Measurements from ENCODE around the gene VARS2.

Gene VARS2

GRCh38 chr6:30939473-30939872 lies 25.4 kb downstream of the VARS2 start:
- Histone ChIP-seq H3K36me3 (ENCODE audit: control insufficient read depth in 5 of 5, insufficient read depth in 5 of 5, low read length in 5 of 5) (no peaks in the 10 kb centered on the region), H3K4me3 (ENCODE audit: low read depth in 1 of 5, low read length in 5 of 5) (no peak overlapping the region), H3K4me1 (ENCODE audit: control insufficient read depth in 5 of 5, insufficient read depth in 5 of 5, low read length in 5 of 5) (peaks cover 0 to 8% (median 6%) of the 10 kb centered on the region in 5 donors), H3K27me3 (ENCODE audit: control insufficient read depth in 5 of 5, insufficient read depth in 4 of 5, low read length in 5 of 5) (peaks cover 0 to 34% (median 15%) of the 10 kb centered on the region in 5 donors), H3K27ac (ENCODE audit: low read depth, low read length) (no peak overlapping the region), H3K9ac (ENCODE audit: low read length in 5 of 5) (no peak overlapping the region), H3K9me3 (ENCODE audit: control insufficient read depth in 5 of 5, low read length in 5 of 5) (no peaks in the 10 kb centered on the region)

- Histone ChIP-seq H3K27me3 (ENCODE audit: control insufficient read depth in 5 of 5, insufficient read depth in 4 of 5, low read length in 5 of 5) (peaks cover 0 to 34% (median 15%) of the 10 kb centered on the region in 5 donors), H3K4me1 (ENCODE audit: control insufficient read depth in 5 of 5, insufficient read depth in 5 of 5, low read length in 5 of 5) (peaks cover 0 to 8% (median 6%) of the 10 kb centered on the region in 5 donors), H3K27ac (ENCODE audit: low read depth, low read length) (no peak within 1 kb of the TSS), H3K9me3 (ENCODE audit: control insufficient read depth in 5 of 5, low read length in 5 of 5) (no peaks in the 10 kb centered on the region), H3K36me3 (ENCODE audit: control insufficient read depth in 5 of 5, insufficient read depth in 5 of 5, low read length in 5 of 5) (no peaks in the 10 kb centered on the region), H3K9ac (ENCODE audit: low read length in 5 of 5) (no peak within 1 kb of the TSS), H3K4me3 (ENCODE audit: low read depth in 1 of 5, low read length in 5 of 5) (no peak within 1 kb of the TSS)
Measured at GRCh38 chr6:30940361-30940986, 26.4 kb downstream of the VARS2 start, which contains the start of gene MUCL3. Gene MUCL3, plus strand, starts transcription at chr6:30940973. Its CDS starts 27 bp downstream, at chr6:30941000.

DNA sequence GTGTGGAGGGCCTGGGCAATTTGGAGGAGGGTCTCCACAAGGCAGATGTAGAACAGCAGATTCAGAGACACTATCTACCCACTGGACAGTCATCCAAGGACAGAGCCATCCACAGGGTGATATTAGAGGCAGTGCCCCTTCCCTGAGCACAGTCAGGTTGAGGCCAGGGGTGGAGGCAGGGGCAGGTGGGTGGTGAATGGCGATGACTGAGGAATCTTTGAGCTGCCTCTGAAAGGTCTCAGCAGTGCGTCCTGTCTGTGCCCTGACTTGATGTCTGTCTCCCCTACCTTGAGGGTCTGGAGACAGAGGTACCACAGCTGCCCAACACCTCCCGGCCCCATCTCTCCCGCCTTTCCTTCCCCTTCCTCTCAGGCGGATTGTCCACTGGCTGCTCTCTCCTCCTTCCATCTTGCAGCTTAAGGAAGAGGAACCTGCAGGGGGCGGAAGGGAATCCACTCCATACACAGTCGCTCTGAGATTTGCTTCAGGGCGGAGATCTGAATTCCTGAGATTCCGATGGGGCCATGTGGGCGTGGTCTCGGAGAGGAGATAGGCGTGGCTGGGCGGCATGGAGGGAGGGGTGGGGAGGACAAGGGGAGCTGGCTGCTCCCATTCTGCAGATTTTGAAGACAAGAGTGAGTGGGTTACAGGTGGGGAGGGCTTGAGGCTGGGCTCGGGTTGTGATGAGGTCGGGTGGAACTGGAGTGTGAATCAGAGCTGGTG lies 28.5 kb downstream of the VARS2 start:
- Histone ChIP-seq H3K9me3 (ENCODE audit: control insufficient read depth in 5 of 5, low read length in 5 of 5) (no peaks in the 10 kb centered on the region), H3K4me3 (ENCODE audit: low read depth in 1 of 5, low read length in 5 of 5) (peak overlapping the region in 1 of 5 donors; percentile 17), H3K4me1 (ENCODE audit: control insufficient read depth in 5 of 5, insufficient read depth in 5 of 5, low read length in 5 of 5) (peaks cover 0 to 8% (median 6%) of the 10 kb centered on the region in 5 donors), H3K27ac (ENCODE audit: low read depth, low read length) (no peak overlapping the region), H3K27me3 (ENCODE audit: control insufficient read depth in 5 of 5, insufficient read depth in 4 of 5, low read length in 5 of 5) (peaks cover 0 to 28% (median 14%) of the 10 kb centered on the region in 5 donors), H3K36me3 (ENCODE audit: control insufficient read depth in 5 of 5, insufficient read depth in 5 of 5, low read length in 5 of 5) (no peaks in the 10 kb centered on the region), H3K9ac (ENCODE audit: low read length in 5 of 5) (no peak overlapping the region)

DNA sequence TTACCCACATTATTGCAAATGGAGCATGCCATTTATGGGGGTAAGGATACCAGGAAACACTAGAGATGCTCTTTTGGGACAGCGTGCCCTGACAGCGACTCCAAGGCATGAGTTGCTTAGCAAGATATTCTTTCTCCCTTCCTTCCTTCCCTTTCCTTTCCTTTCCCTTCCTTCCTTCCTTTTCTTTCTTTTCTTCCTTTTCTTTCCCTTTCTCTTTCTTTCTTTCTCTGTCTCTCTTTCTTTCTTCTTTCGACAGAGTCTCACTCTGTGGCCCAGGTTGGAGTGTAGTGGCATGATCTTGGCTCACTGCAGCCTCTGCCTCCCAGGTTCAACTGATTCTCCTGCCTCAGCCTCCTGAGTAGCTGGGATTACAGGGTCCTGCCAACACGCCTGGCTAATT lies 30.0 kb downstream of the VARS2 start:
- Histone ChIP-seq H3K9me3 (ENCODE audit: control insufficient read depth in 5 of 5, low read length in 5 of 5) (no peaks in the 10 kb centered on the region), H3K9ac (ENCODE audit: low read length in 5 of 5) (no peak overlapping the region), H3K4me3 (ENCODE audit: low read depth in 1 of 5, low read length in 5 of 5) (no peak overlapping the region), H3K27ac (ENCODE audit: low read depth, low read length) (no peak overlapping the region), H3K36me3 (ENCODE audit: control insufficient read depth in 5 of 5, insufficient read depth in 5 of 5, low read length in 5 of 5) (no peaks in the 10 kb centered on the region), H3K27me3 (ENCODE audit: control insufficient read depth in 5 of 5, insufficient read depth in 4 of 5, low read length in 5 of 5) (peaks cover 0 to 20% (median 3%) of the 10 kb centered on the region in 5 donors), H3K4me1 (ENCODE audit: control insufficient read depth in 5 of 5, insufficient read depth in 5 of 5, low read length in 5 of 5) (peaks cover 0 to 8% (median 6%) of the 10 kb centered on the region in 5 donors)

- Histone ChIP-seq H3K4me3 (ENCODE audit: low read depth in 1 of 5, low read length in 5 of 5) (no peak overlapping the region), H3K4me1 (ENCODE audit: control insufficient read depth in 5 of 5, insufficient read depth in 5 of 5, low read length in 5 of 5) (peaks cover 0 to 8% (median 6%) of the 10 kb centered on the region in 5 donors), H3K27me3 (ENCODE audit: control insufficient read depth in 5 of 5, insufficient read depth in 4 of 5, low read length in 5 of 5) (peaks cover 0 to 15% (median 0%) of the 10 kb centered on the region in 5 donors), H3K27ac (ENCODE audit: low read depth, low read length) (no peak overlapping the region), H3K9me3 (ENCODE audit: control insufficient read depth in 5 of 5, low read length in 5 of 5) (no peaks in the 10 kb centered on the region), H3K36me3 (ENCODE audit: control insufficient read depth in 5 of 5, insufficient read depth in 5 of 5, low read length in 5 of 5) (no peaks in the 10 kb centered on the region), H3K9ac (ENCODE audit: low read length in 5 of 5) (no peak overlapping the region)
Measured at GRCh38 chr6:30945281-30945680, 31.2 kb downstream of the VARS2 start.

DNA sequence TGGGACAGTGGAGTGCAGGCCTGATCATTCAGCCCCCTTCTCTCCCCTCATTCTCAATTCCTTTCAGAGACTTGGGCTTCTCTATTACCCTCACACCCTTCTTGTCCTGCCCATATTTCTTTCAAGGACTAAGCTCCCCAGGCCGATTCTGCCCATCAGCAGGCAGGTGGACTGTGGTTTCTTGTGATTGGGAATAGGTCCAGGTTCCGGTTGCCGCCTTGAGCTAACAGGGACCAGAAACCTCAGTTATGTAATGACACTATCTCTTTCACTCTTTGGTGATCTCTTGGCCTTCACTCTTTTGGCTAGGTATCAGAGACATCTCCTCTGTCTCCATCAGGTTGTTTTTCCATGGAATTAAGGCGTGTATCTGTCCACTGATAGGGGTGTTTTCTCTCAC lies 33.2 kb downstream of the VARS2 start:
- H3K36me3 ChIP-seq (ENCODE audit: control insufficient read depth in 5 of 5, insufficient read depth in 5 of 5, low read length in 5 of 5): no peaks in the 10 kb centered on the region
- peaks cover 0 to 6% (median 0%) of the 10 kb centered on the region in 5 donors for H3K27me3 ChIP-seq (ENCODE audit: control insufficient read depth in 5 of 5, insufficient read depth in 4 of 5, low read length in 5 of 5)
- H3K4me3 ChIP-seq (ENCODE audit: low read depth in 1 of 5, low read length in 5 of 5): no peak overlapping the region
- H3K9ac ChIP-seq (ENCODE audit: low read length in 5 of 5): no peak overlapping the region
- H3K9me3 ChIP-seq (ENCODE audit: control insufficient read depth in 5 of 5, low read length in 5 of 5): no peaks in the 10 kb centered on the region
- H3K4me1 ChIP-seq (ENCODE audit: control insufficient read depth in 5 of 5, insufficient read depth in 5 of 5, low read length in 5 of 5): peaks cover 0 to 8% (median 6%) of the 10 kb centered on the region in 5 donors
- H3K27ac ChIP-seq (ENCODE audit: low read depth, low read length): no peak overlapping the region

GRCh38 chr6:30948811-30949210 lies 34.8 kb downstream of the VARS2 start:
- H3K36me3 ChIP-seq (ENCODE audit: control insufficient read depth in 5 of 5, insufficient read depth in 5 of 5, low read length in 5 of 5): no peaks in the 10 kb centered on the region

GRCh38 chr6:30951907-30952469 lies 38.0 kb downstream of the VARS2 start:
- H3K27me3 ChIP-seq (ENCODE audit: control insufficient read depth in 5 of 5, insufficient read depth in 4 of 5, low read length in 5 of 5): peaks cover 0 to 3% (median 2%) of the 10 kb centered on the region in 5 donors
- no peaks in the 10 kb centered on the region for H3K9me3 ChIP-seq (ENCODE audit: control insufficient read depth in 5 of 5, low read length in 5 of 5)

More at GRCh38 chr6:30948811-30949210, 34.8 kb downstream of the VARS2 start:
- Histone ChIP-seq H3K9me3 (ENCODE audit: control insufficient read depth in 5 of 5, low read length in 5 of 5) (no peaks in the 10 kb centered on the region), H3K27me3 (ENCODE audit: control insufficient read depth in 5 of 5, insufficient read depth in 4 of 5, low read length in 5 of 5) (peaks cover 0 to 3% (median 2%) of the 10 kb centered on the region in 5 donors), H3K27ac (ENCODE audit: low read depth, low read length) (no peak overlapping the region), H3K4me1 (ENCODE audit: control insufficient read depth in 5 of 5, insufficient read depth in 5 of 5, low read length in 5 of 5) (no peaks in the 10 kb centered on the region), H3K4me3 (ENCODE audit: low read depth in 1 of 5, low read length in 5 of 5) (no peak overlapping the region), H3K9ac (ENCODE audit: low read length in 5 of 5) (no peak overlapping the region)

DNA sequence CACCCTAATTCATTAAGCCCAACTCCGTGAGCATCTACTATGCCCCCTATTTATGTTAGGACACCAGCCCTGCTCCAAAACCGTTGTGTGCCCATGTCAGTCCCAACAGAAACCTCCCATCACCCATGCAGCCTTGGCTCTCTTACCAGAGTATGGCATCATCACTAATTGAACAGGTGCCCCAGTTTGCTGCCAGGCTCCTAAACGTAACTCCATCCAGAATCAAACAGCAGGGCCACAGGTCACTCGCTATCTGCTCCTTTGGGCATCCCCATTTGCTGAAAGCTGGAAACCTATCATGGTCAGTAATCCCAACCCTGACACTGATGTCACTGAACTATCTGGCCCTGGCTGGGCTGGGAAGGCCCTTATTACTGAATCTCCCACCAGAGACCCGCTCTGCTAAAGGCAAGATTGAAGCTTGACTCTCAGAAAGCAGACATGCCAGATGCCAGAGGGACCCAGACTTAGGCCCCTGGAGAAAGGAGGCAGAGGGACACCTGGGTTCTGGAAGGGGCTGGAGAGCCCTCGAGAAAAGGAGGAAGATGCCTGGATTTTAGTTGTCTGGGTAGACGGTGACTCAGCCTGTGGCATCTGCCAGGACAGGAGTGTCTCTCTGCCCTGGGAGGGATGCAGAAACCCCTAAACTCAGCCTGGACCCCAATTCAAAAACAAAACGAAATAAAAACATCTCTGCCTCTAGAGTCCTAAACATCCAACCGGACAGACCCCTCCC lies 40.8 kb downstream of the VARS2 start:
- peak overlapping the region in 3 of 5 donors; percentile 41 to 72 (median 50) for H3K9ac ChIP-seq (ENCODE audit: low read length in 5 of 5)
- no peak overlapping the region for H3K27ac ChIP-seq (ENCODE audit: low read depth, low read length)
- peak overlapping the region; percentile 33 to 70 (median 57) for H3K4me3 ChIP-seq (ENCODE audit: low read depth in 1 of 5, low read length in 5 of 5)
- no peaks in the 10 kb centered on the region for H3K9me3 ChIP-seq (ENCODE audit: control insufficient read depth in 5 of 5, low read length in 5 of 5)
- peaks cover 0 to 6% (median 0%) of the 10 kb centered on the region in 5 donors for H3K27me3 ChIP-seq (ENCODE audit: control insufficient read depth in 5 of 5, insufficient read depth in 4 of 5, low read length in 5 of 5)
- H3K4me1 ChIP-seq (ENCODE audit: control insufficient read depth in 5 of 5, insufficient read depth in 5 of 5, low read length in 5 of 5): peaks cover 0 to 17% (median 15%) of the 10 kb centered on the region in 5 donors
- no peaks in the 10 kb centered on the region for H3K36me3 ChIP-seq (ENCODE audit: control insufficient read depth in 5 of 5, insufficient read depth in 5 of 5, low read length in 5 of 5)

More at GRCh38 chr6:30951907-30952469, 38.0 kb downstream of the VARS2 start:
- H3K36me3 ChIP-seq (ENCODE audit: control insufficient read depth in 5 of 5, insufficient read depth in 5 of 5, low read length in 5 of 5): no peaks in the 10 kb centered on the region
- no peak overlapping the region for H3K9ac ChIP-seq (ENCODE audit: low read length in 5 of 5)
- no peak overlapping the region for H3K4me3 ChIP-seq (ENCODE audit: low read depth in 1 of 5, low read length in 5 of 5)
- H3K27ac ChIP-seq (ENCODE audit: low read depth, low read length): no peak overlapping the region
- peaks cover 0 to 17% (median 15%) of the 10 kb centered on the region in 5 donors for H3K4me1 ChIP-seq (ENCODE audit: control insufficient read depth in 5 of 5, insufficient read depth in 5 of 5, low read length in 5 of 5)
